NCI-H1436 (cell line): Measurements from ENCODE around the gene ZNRF1.
"Not testable (repeated sequence)": the region's sequence is repeated elsewhere in the genome, so short reads cannot be mapped to it uniquely, and the experiment has no call there.

ENCODE experiments used
- DNase-seq: peaks from one replicate; lab custom pipeline; 2025; lab: John Stamatoyannopoulos, UW

Gene ZNRF1

GRCh38 chr16:75114179-75114945 lies 115.5 kb downstream of the ZNRF1 start:
- no peak for DNase-seq

- no peak for DNase-seq
Observed at GRCh38 chr16:75114946-75115825, 116.4 kb downstream of the ZNRF1 start.

GRCh38 chr16:75116081-75116910 lies 117.5 kb downstream of the ZNRF1 start, which contains the start of gene LDHD:
Gene LDHD (minus strand): TSS chr16:75116780. CDS start chr16:75116720, 60 bp downstream.
- peak; percentile 15 for DNase-seq

GRCh38 chr16:75116911-75117245 lies 118.1 kb downstream of the ZNRF1 start:
- DNase-seq, result no peak

- DNase-seq, result no peak
Observed at GRCh38 chr16:75118943-75119539, 120.2 kb downstream of the ZNRF1 start.

GRCh38 chr16:75120253-75120652 lies 121.4 kb downstream of the ZNRF1 start:
- DNase-seq, result no peak

- DNase-seq, result no peak
Observed at GRCh38 chr16:75121949-75122568, 123.2 kb downstream of the ZNRF1 start.

GRCh38 chr16:75122609-75123008 lies 123.8 kb downstream of the ZNRF1 start:
- no peak for DNase-seq

- DNase-seq, result no peak
Observed at GRCh38 chr16:75127713-75128415, 129.0 kb downstream of the ZNRF1 start.

GRCh38 chr16:75129421-75130149 lies 130.8 kb downstream of the ZNRF1 start:
- not testable (repeated sequence) for DNase-seq

GRCh38 chr16:75130150-75130771 lies 131.4 kb downstream of the ZNRF1 start:
- no peak for DNase-seq

GRCh38 chr16:75131081-75131480 lies 132.3 kb downstream of the ZNRF1 start:
- no peak for DNase-seq

GRCh38 chr16:75138233-75138632 lies 139.4 kb downstream of the ZNRF1 start:
- DNase-seq, result no peak

- DNase-seq, result no peak
Observed at GRCh38 chr16:75138636-75139035, 139.8 kb downstream of the ZNRF1 start.

- no peak for DNase-seq
Observed at GRCh38 chr16:75139498-75139897, 140.7 kb downstream of the ZNRF1 start.

GRCh38 chr16:75143941-75144340 lies 145.1 kb downstream of the ZNRF1 start:
- no peak for DNase-seq

GRCh38 chr16:75147968-75148310 lies 149.1 kb downstream of the ZNRF1 start:
- DNase-seq, result no peak

- peak; percentile 90 for DNase-seq
Observed at GRCh38 chr16:75148311-75149195, 149.7 kb downstream of the ZNRF1 start, which contains the start of gene ZFP1. Gene ZFP1 (plus strand): TSS chr16:75148524. CDS start chr16:75152952, 4,428 bp downstream.
